Measurements from ENCODE around the gene UGT1A4. TPM values are rescaled to one million over a fixed set of nuclear protein-coding genes. Genes with fewer than 3 reads are reported as not detected.

The UGT1A4 gene
- total RNA-seq, 2 donors from 2014 or later = not detected

GRCh38 chr2:233791883-233792329 lies 73.4 kb downstream of the UGT1A4 start:
- Histone ChIP-seq H3K27ac (no peak overlapping the region), H3K4me3 (no peak overlapping the region), H3K9me3 (no peaks in the 10 kb centered on the region), H3K27me3 (replicated peaks; ENCODE audit: insufficient read depth) (no peaks in the 10 kb centered on the region), H3K36me3 (no peaks in the 10 kb centered on the region), H3K4me1 (replicated peaks) (no peaks in the 10 kb centered on the region)
- intact Hi-C loops (cut with DNase I) = no loop called here
- no peak for DNase-seq (ENCODE audit: low spot score)
- TF ChIP-seq, protein P1, sequence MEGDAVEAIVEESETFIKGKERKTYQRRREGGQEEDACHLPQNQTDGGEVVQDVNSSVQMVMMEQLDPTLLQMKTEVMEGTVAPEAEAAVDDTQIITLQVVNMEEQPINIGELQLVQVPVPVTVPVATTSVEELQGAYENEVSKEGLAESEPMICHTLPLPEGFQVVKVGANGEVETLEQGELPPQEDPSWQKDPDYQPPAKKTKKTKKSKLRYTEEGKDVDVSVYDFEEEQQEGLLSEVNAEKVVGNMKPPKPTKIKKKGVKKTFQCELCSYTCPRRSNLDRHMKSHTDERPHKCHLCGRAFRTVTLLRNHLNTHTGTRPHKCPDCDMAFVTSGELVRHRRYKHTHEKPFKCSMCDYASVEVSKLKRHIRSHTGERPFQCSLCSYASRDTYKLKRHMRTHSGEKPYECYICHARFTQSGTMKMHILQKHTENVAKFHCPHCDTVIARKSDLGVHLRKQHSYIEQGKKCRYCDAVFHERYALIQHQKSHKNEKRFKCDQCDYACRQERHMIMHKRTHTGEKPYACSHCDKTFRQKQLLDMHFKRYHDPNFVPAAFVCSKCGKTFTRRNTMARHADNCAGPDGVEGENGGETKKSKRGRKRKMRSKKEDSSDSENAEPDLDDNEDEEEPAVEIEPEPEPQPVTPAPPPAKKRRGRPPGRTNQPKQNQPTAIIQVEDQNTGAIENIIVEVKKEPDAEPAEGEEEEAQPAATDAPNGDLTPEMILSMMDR (IDR thresholded peaks at IDR 0.05) = no peak
- TF ChIP-seq POLR2AphosphoS5 (IDR thresholded peaks at IDR 0.05) = no peak
- TF ChIP-seq POLR2A (IDR thresholded peaks at IDR 0.05) = no peak
- WGBS = 77% methylated on average over 9 of the region's 9 CpGs

DNA sequence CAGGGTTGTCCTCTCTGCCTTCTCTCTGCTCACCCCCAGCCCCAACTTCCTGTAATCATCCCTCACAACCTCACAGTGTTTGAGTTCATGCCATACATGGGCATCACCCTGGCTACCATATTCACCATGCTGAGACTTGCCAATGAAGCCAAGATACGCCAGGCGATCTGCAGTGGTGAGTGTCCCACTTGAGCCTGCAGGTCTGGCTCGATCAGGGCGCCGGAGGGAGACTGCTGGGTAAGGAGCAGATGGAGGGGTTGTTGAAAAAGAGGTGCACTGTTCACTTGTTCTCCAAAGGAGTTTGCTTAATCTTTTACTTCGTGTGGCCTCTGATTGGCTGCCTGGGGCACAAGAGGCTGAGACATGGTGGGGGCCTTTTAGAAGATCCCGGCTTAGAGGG lies 74.2 kb downstream of the UGT1A4 start:
- Histone ChIP-seq H3K4me1 (replicated peaks) (no peaks in the 10 kb centered on the region), H3K27ac (no peak overlapping the region), H3K4me3 (no peak overlapping the region), H3K36me3 (no peaks in the 10 kb centered on the region), H3K9me3 (no peaks in the 10 kb centered on the region), H3K27me3 (replicated peaks; ENCODE audit: insufficient read depth) (no peaks in the 10 kb centered on the region)
- intact Hi-C loops (cut with DNase I) = no loop called here
- WGBS = 85% methylated on average over 7 of the region's 7 CpGs
- TF ChIP-seq POLR2A (IDR thresholded peaks at IDR 0.05) = no peak
- TF ChIP-seq, protein P1 (IDR thresholded peaks at IDR 0.05) = no peak
- TF ChIP-seq POLR2AphosphoS5 (IDR thresholded peaks at IDR 0.05) = no peak
- no peak for DNase-seq (ENCODE audit: low spot score)

DNA sequence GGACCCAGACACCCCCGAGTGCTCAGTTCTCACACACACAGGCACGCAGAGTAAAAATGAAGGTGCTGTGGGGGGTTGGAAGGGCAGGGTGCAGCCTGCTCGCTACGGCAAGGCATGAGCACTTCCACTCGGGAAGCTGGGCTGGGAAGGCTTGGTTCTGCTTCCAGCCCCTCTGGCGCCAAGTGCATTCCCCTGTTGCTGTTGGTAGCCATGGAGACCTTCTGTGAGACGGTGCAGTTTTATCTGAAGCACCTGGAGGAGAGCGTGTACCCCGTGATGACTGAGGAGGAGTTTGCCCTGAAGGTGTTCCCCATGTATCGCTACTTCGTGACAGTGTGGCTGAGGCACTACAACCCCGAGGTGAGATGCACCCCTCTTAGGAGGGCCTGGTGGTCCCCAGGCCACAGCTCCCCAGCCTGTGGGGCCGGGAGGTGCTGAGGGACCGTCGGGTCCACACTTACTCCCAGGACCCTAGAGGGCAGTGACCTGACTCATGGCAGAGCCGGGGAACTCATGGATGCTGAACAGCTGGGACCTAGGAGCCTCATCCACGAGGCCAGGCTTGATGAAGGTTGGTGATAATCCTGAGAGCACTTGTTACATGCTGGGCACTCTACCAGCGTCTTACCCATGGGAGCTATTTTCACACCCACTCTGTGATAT lies 75.1 kb downstream of the UGT1A4 start:
- intact Hi-C loops (cut with DNase I) = no loop called here
- Histone ChIP-seq H3K4me3 (no peak overlapping the region), H3K9me3 (no peaks in the 10 kb centered on the region), H3K36me3 (no peaks in the 10 kb centered on the region), H3K27ac (no peak overlapping the region), H3K27me3 (replicated peaks; ENCODE audit: insufficient read depth) (no peaks in the 10 kb centered on the region), H3K4me1 (replicated peaks) (no peaks in the 10 kb centered on the region)
- DNase-seq (ENCODE audit: low spot score) = no peak
- TF ChIP-seq, protein P1 (IDR thresholded peaks at IDR 0.05) = no peak
- no peak for TF ChIP-seq POLR2AphosphoS5 (IDR thresholded peaks at IDR 0.05)
- no peak for TF ChIP-seq POLR2A (IDR thresholded peaks at IDR 0.05)
- WGBS = 73% methylated on average over 18 of the region's 18 CpGs

DNA sequence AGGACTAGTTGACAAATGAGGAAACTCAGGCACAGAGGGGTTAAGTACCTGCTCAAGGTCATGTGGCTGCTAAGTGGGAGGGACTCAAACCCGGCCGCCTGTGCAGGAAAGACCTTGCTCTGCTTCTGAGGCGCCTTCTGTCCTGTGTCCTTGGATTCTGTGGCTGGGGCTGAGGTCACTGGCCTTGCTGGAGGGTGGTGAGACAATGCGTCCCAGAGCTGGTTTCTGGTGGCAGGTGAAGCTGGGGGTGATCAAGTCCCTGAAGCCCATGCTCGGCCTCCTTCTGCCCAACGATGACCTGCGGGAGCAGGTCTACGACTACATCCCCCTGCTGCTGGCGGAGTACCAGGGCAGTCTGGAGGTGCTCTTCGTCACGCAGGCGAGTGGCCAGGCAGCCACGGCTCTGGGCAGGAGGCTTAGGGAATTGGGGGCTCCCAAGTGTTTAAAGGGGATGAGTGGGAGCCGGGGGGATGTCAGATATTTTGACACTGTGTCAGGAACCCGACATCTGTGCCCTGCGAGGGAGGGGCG lies 75.7 kb downstream of the UGT1A4 start:
- TF ChIP-seq POLR2A (IDR thresholded peaks at IDR 0.05) (no peak), POLR2AphosphoS5 (IDR thresholded peaks at IDR 0.05) (no peak)
- TF ChIP-seq, protein P1 (IDR thresholded peaks at IDR 0.05) = no peak
- no peak overlapping the region for H3K27ac ChIP-seq
- 81% methylated on average over 17 of the region's 17 CpGs for WGBS
- H3K4me1 ChIP-seq (replicated peaks) = no peaks in the 10 kb centered on the region
- no peaks in the 10 kb centered on the region for H3K36me3 ChIP-seq
- no peak overlapping the region for H3K4me3 ChIP-seq
- H3K9me3 ChIP-seq = no peaks in the 10 kb centered on the region
- H3K27me3 ChIP-seq (replicated peaks; ENCODE audit: insufficient read depth) = no peaks in the 10 kb centered on the region
- no peak for DNase-seq (ENCODE audit: low spot score)
- intact Hi-C loops (cut with DNase I) = no loop called here

- no peak overlapping the region for H3K27ac ChIP-seq
- intact Hi-C loops (cut with DNase I) = no loop called here
- DNase-seq (ENCODE audit: low spot score) = no peak
- no peaks in the 10 kb centered on the region for H3K4me1 ChIP-seq (replicated peaks)
- H3K27me3 ChIP-seq (replicated peaks; ENCODE audit: insufficient read depth) = no peaks in the 10 kb centered on the region
- no peaks in the 10 kb centered on the region for H3K36me3 ChIP-seq
- TF ChIP-seq POLR2A (IDR thresholded peaks at IDR 0.05) = no peak
- no peak for TF ChIP-seq POLR2AphosphoS5 (IDR thresholded peaks at IDR 0.05)
- TF ChIP-seq, protein P1 (IDR thresholded peaks at IDR 0.05) = no peak
- no peaks in the 10 kb centered on the region for H3K9me3 ChIP-seq
- 91% methylated on average over 13 of the region's 13 CpGs for WGBS
- H3K4me3 ChIP-seq = no peak overlapping the region
Observed at GRCh38 chr2:233795735-233796171, 77.2 kb downstream of the UGT1A4 start.
